Measurements from ENCODE around the gene SIDT1. TPM values are rescaled to one million over a fixed set of nuclear protein-coding genes. Genes with fewer than 3 reads are reported as not detected.
A peak's percentile ranks its signal among the peaks of the same experiment; 100 is the strongest.

SIDT1 gene
- total and polyA plus RNA-seq, 2 donors (not counting 1 experiment from before 2014, with no cell fraction given): 53.2 to 84.4 TPM

- no CpG with 5 or more reads among the region's 1 CpG for WGBS (ENCODE audit: insufficient coverage)
These were observed 145.4 kb downstream of the SIDT1 start for GRCh38 chr3:113677737-113678136.

GRCh38 chr3:113678773-113679172 is 146.4 kb downstream of the SIDT1 start:
- Histone ChIP-seq H3K36me3 (replicated peaks in 1 of 2; ENCODE audit: control extremely low read depth in 1 of 2, control insufficient read depth in 1 of 2, extremely low read depth in 1 of 2, insufficient read depth in 2 of 2, low read length in 1 of 2) (peaks cover 9 to 31% of the 10 kb centered on the region in 2 experiments), H4K20me1 (ENCODE audit: control insufficient read depth, insufficient read depth, low read length, poor library complexity, severe bottlenecking) (no peaks in the 10 kb centered on the region), H3K4me1 (ENCODE audit: control insufficient read depth in 2 of 2, insufficient read depth in 2 of 2, low read length in 2 of 2) (peaks cover 12 to 14% of the 10 kb centered on the region in 2 donors), H3K27me3 (replicated peaks in 1 of 4; ENCODE audit: control extremely low read depth in 1 of 4, control insufficient read depth in 3 of 4, insufficient read depth in 4 of 4, low read length in 3 of 4) (no peaks in the 10 kb centered on the region), H3K9ac (ENCODE audit: low read length) (no peak overlapping the region), H3K9me3 (ENCODE audit: control extremely low read depth in 1 of 3, control insufficient read depth in 2 of 3, insufficient read depth in 1 of 3, low read length in 2 of 3) (peaks cover 0 to 4% (median 0%) of the 10 kb centered on the region in 3 donors), H3K79me2 (ENCODE audit: control insufficient read depth, insufficient read depth, low read length) (peaks cover 41% of the 10 kb centered on the region), H3K4me2 (replicated peaks; ENCODE audit: low read depth, low read length, poor library complexity, severe bottlenecking) (no peak overlapping the region), H2AFZ (ENCODE audit: insufficient read depth, low read depth, low read length, poor library complexity, severe bottlenecking) (no peak overlapping the region), H3K27ac (ENCODE audit: low read length in 2 of 2) (peak overlapping the region in 1 of 2 donors; percentile 46), H3K4me3 (ENCODE audit: control extremely low read depth in 1 of 5, extremely low read depth in 1 of 5, insufficient read depth in 1 of 5, low read depth in 2 of 5, low read length in 4 of 5) (no peak overlapping the region)
- H3K27me3 Mint-ChIP-seq: no peaks in the 10 kb centered on the region
- ChIA-PET POLR2A (no interaction called here), CTCF (no interaction called here)
- intact Hi-C loops (cut with micrococcal nuclease): no loop called here
- H3K4me1 Mint-ChIP-seq: peaks cover 34% of the 10 kb centered on the region
- H3K4me3 Mint-ChIP-seq: no peak overlapping the region
- no CpG with 5 or more reads among the region's 4 CpGs for WGBS (ENCODE audit: insufficient coverage)
- DNase-seq (no peak), ATAC-seq (ENCODE audit: low read depth) (no peak)
- H3K27ac Mint-ChIP-seq: peak overlapping the region; percentile 65
- peaks cover 2% of the 10 kb centered on the region for H3K9me3 Mint-ChIP-seq (ENCODE audit: insufficient read depth)
- TF ChIP-seq, protein P1, sequence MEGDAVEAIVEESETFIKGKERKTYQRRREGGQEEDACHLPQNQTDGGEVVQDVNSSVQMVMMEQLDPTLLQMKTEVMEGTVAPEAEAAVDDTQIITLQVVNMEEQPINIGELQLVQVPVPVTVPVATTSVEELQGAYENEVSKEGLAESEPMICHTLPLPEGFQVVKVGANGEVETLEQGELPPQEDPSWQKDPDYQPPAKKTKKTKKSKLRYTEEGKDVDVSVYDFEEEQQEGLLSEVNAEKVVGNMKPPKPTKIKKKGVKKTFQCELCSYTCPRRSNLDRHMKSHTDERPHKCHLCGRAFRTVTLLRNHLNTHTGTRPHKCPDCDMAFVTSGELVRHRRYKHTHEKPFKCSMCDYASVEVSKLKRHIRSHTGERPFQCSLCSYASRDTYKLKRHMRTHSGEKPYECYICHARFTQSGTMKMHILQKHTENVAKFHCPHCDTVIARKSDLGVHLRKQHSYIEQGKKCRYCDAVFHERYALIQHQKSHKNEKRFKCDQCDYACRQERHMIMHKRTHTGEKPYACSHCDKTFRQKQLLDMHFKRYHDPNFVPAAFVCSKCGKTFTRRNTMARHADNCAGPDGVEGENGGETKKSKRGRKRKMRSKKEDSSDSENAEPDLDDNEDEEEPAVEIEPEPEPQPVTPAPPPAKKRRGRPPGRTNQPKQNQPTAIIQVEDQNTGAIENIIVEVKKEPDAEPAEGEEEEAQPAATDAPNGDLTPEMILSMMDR (IDR thresholded peaks at IDR 0.05): no peak
- no peak for TF ChIP-seq EZH2 (IDR thresholded peaks at IDR 0.05; ENCODE audit: borderline replicate concordance, insufficient read depth, low read depth, low read length, poor library complexity, severe bottlenecking)

More at GRCh38 chr3:113677737-113678136, 145.4 kb downstream of the SIDT1 start:
- Mint-ChIP-seq H3K27me3 (no peaks in the 10 kb centered on the region), H3K9me3 (ENCODE audit: insufficient read depth) (peaks cover 2% of the 10 kb centered on the region), H3K27ac (no peak overlapping the region), H3K4me3 (no peak overlapping the region), H3K4me1 (peaks cover 37% of the 10 kb centered on the region)
- intact Hi-C loops (cut with micrococcal nuclease): no loop called here
- Histone ChIP-seq H4K20me1 (ENCODE audit: control insufficient read depth, insufficient read depth, low read length, poor library complexity, severe bottlenecking) (no peaks in the 10 kb centered on the region), H2AFZ (ENCODE audit: insufficient read depth, low read depth, low read length, poor library complexity, severe bottlenecking) (no peak overlapping the region), H3K27ac (ENCODE audit: low read length in 2 of 2) (peak overlapping the region in 1 of 2 donors; percentile 88), H3K4me2 (replicated peaks; ENCODE audit: low read depth, low read length, poor library complexity, severe bottlenecking) (no peak overlapping the region), H3K79me2 (ENCODE audit: control insufficient read depth, insufficient read depth, low read length) (peaks cover 38% of the 10 kb centered on the region), H3K27me3 (replicated peaks in 1 of 4; ENCODE audit: control extremely low read depth in 1 of 4, control insufficient read depth in 3 of 4, insufficient read depth in 4 of 4, low read length in 3 of 4) (no peaks in the 10 kb centered on the region), H3K9me3 (ENCODE audit: control extremely low read depth in 1 of 3, control insufficient read depth in 2 of 3, insufficient read depth in 1 of 3, low read length in 2 of 3) (no peaks in the 10 kb centered on the region), H3K36me3 (replicated peaks in 1 of 2; ENCODE audit: control extremely low read depth in 1 of 2, control insufficient read depth in 1 of 2, extremely low read depth in 1 of 2, insufficient read depth in 2 of 2, low read length in 1 of 2) (peaks cover 11 to 39% of the 10 kb centered on the region in 2 experiments), H3K4me3 (ENCODE audit: control extremely low read depth in 1 of 5, extremely low read depth in 1 of 5, insufficient read depth in 1 of 5, low read depth in 2 of 5, low read length in 4 of 5) (no peak overlapping the region), H3K9ac (ENCODE audit: low read length) (no peak overlapping the region), H3K4me1 (ENCODE audit: control insufficient read depth in 2 of 2, insufficient read depth in 2 of 2, low read length in 2 of 2) (peaks cover 12 to 18% of the 10 kb centered on the region in 2 donors)
- DNase-seq (no peak), ATAC-seq (ENCODE audit: low read depth) (no peak)
- ChIA-PET POLR2A (no interaction called here), CTCF (no interaction called here)
- TF ChIP-seq EZH2 (IDR thresholded peaks at IDR 0.05; ENCODE audit: borderline replicate concordance, insufficient read depth, low read depth, low read length, poor library complexity, severe bottlenecking): no peak
- TF ChIP-seq, protein P1 (IDR thresholded peaks at IDR 0.05): no peak

Small RNA genes lying within 50 kb of the gene (small RNA-seq; reads per million reads assigned to genes)
- gene MIR4446 (ENCODE audit: insufficient read length, low read depth, low replicate concordance) (not detected), gene RN7SL767P (ENCODE audit: insufficient read length, low read depth, low replicate concordance) (not detected)

Other genes with a start within 250 kb of the SIDT1 start
- 33.8 and 35.0 TPM in 2 replicates for gene CFAP44, start 91.1 kb upstream of the SIDT1 start, total RNA-seq
- 6.6 and 10.2 TPM in 2 replicates for gene CFAP44, start 91.1 kb upstream of the SIDT1 start, polyA plus RNA-seq
- 40.2 and 51.4 TPM in 2 replicates for gene SPICE1, start 17.4 kb upstream of the SIDT1 start, total RNA-seq
- gene SPICE1, start 17.4 kb upstream of the SIDT1 start, polyA plus RNA-seq: 5.6 and 6.9 TPM in 2 replicates
- 38.9 and 40.7 TPM in 2 replicates for gene USF3, start 164.1 kb downstream of the SIDT1 start, total RNA-seq
- gene USF3, start 164.1 kb downstream of the SIDT1 start, polyA plus RNA-seq: 9.8 and 15.5 TPM in 2 replicates
- 116 and 117 TPM in 2 replicates for gene NAA50, start 213.7 kb downstream of the SIDT1 start, total RNA-seq
- gene NAA50, start 213.7 kb downstream of the SIDT1 start, polyA plus RNA-seq: 27.6 and 34.0 TPM in 2 replicates
- gene ATP6V1A, start 214.5 kb downstream of the SIDT1 start, total RNA-seq: 42.7 and 44.3 TPM in 2 replicates
- 7.6 and 8.6 TPM in 2 replicates for gene ATP6V1A, start 214.5 kb downstream of the SIDT1 start, polyA plus RNA-seq